Rectal smooth muscle tissue (tissue), 1 donor: ENCODE data around the gene TMEM114.

Experiments
- H3K27ac ChIP-seq: one replicate; pipeline ENCODE4 v1.7.0; 2013; ENCODE audit warnings: low read depth, low read length, inconsistent platforms
- H3K27me3 ChIP-seq: one replicate; pipeline ENCODE4 v1.7.0; 2013; ENCODE audit warnings: low read length; ENCODE audit not compliant: control insufficient read depth, insufficient read depth
- H3K36me3 ChIP-seq: one replicate; pipeline ENCODE4 v1.7.0; 2013; ENCODE audit warnings: low read length; ENCODE audit not compliant: control insufficient read depth, insufficient read depth
- H3K4me1 ChIP-seq: one replicate; pipeline ENCODE4 v1.7.0; 2013; ENCODE audit warnings: low read length; ENCODE audit not compliant: control insufficient read depth, insufficient read depth
- H3K4me3 ChIP-seq: one replicate; pipeline ENCODE4 v1.7.0; 2013; ENCODE audit warnings: low read length
- H3K9ac ChIP-seq: one replicate; pipeline ENCODE4 v1.7.0; 2013; ENCODE audit warnings: low read length

The TMEM114 gene

DNA sequence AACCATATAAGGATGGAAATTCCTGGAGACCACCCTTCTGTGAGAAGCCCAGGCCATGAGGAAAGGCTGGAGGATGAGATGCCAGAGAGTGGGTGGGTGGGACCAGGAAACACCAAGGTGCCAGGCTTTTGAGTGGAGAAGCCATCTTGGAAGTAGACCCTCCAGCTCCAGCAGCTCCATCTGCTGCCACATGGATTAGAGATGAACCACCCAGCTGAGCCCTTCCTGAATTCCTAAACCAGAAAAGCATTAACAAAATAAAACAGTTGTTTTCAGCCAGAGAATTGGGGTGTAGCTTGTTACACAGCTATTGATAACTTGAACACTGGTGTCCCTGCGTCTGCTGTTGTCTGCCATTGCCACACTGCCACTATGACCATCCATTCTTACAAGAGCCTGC is 6.3 kb upstream of the TMEM114 start:
- H3K4me1 ChIP-seq, result no peaks in the 10 kb centered on the region
- H3K9ac ChIP-seq, result no peak overlapping the region

DNA sequence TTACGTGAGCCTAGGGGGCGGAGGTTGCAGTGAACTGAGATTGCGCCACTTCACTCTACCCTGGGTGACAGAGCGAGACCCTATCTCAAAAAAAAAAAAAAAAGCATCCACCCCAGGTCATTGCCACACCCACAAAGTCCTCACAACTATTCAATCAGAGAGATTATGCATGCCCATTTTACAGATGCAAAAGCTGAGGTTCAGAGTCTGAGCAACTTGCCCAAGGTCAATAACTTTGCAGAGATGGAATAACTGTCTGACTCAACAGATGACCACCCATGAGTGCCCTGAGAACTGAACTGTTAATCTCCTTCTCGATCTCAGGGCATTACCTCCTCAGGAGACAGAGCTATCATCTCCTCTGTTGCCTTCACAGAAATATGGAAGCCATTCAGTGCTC is 5.5 kb upstream of the TMEM114 start:
- no peak overlapping the region for H3K4me3 ChIP-seq
- no peaks in the 10 kb centered on the region for H3K4me1 ChIP-seq
- H3K9ac ChIP-seq, result no peak overlapping the region
- no peaks in the 10 kb centered on the region for H3K36me3 ChIP-seq
- H3K27ac ChIP-seq, result no peak overlapping the region
- H3K27me3 ChIP-seq, result no peaks in the 10 kb centered on the region

More for the DNA sequence above, 6.3 kb upstream of the TMEM114 start:
- Histone ChIP-seq H3K4me3 (no peak overlapping the region), H3K27me3 (no peaks in the 10 kb centered on the region), H3K36me3 (no peaks in the 10 kb centered on the region), H3K27ac (no peak overlapping the region)

DNA sequence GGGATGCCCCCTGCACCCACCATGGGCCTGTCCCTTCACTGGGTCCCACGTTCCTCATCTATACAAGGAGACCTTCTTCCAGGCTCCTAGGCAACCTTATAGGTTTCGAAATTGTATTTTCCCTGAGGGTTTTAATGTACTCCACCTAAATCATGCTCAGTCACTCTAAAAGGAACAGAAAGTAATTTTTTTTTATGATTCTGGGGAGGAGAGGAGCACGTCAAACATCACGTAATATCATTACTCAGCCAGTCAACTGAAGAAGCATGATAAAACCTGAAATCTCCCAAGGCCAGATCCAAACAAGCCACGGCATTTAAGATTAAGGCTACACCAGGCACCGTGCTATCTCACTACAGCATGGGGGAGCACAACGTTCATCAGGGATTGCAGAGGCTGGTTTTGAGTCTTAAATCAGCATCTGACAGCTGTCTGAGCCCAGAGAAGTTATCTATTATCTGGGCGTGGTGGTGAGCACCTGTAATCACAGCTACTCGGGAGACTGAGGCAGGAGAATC is 3.9 kb upstream of the TMEM114 start:
- Histone ChIP-seq H3K4me3 (no peak overlapping the region), H3K36me3 (no peaks in the 10 kb centered on the region), H3K27ac (no peak overlapping the region), H3K4me1 (no peaks in the 10 kb centered on the region), H3K27me3 (peaks cover 11% of the 10 kb centered on the region), H3K9ac (no peak overlapping the region)

DNA sequence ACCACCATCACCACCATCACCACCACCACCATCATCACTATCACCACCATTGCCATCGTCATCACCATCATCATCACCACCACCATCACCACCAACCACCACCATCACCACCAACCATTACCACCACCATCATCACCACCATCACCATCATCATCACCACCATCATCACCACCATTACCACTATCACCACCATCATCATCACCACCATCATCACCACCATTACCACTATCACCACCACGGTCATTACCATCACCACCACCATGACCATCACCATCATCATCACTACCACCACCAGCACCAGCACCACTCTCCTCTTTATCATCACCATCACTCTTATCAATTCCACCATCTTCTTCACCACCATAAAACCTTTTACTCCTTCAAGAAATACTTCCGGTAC is 1.1 kb upstream of the TMEM114 start:
- H3K27me3 ChIP-seq, result peaks cover 11% of the 10 kb centered on the region
- no peaks in the 10 kb centered on the region for H3K36me3 ChIP-seq

DNA sequence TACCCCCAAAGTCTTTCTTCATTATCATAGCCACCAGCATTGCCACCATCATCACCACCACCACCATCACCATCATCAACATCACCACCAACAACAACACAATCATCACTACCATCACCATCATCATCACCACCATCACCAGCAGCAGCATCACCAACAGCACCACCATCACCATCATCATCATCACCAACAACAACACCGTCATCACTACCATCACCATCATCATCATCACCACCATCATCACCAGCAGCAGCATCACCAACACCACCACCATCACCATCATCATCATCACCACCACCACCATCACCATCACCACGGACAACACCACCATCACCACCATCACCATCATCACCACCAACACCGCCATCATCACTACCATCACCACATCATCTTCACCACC is 500 bp upstream of the TMEM114 start:
- no peak overlapping the region for H3K4me3 ChIP-seq
- H3K36me3 ChIP-seq, result no peaks in the 10 kb centered on the region
- H3K4me1 ChIP-seq, result no peaks in the 10 kb centered on the region
- H3K27me3 ChIP-seq, result peaks cover 11% of the 10 kb centered on the region
- no peak overlapping the region for H3K9ac ChIP-seq
- H3K27ac ChIP-seq, result no peak overlapping the region

More for the DNA sequence above, 1.1 kb upstream of the TMEM114 start:
- H3K4me3 ChIP-seq, result no peak overlapping the region
- no peak overlapping the region for H3K27ac ChIP-seq
- H3K9ac ChIP-seq, result no peak overlapping the region
- no peaks in the 10 kb centered on the region for H3K4me1 ChIP-seq

DNA sequence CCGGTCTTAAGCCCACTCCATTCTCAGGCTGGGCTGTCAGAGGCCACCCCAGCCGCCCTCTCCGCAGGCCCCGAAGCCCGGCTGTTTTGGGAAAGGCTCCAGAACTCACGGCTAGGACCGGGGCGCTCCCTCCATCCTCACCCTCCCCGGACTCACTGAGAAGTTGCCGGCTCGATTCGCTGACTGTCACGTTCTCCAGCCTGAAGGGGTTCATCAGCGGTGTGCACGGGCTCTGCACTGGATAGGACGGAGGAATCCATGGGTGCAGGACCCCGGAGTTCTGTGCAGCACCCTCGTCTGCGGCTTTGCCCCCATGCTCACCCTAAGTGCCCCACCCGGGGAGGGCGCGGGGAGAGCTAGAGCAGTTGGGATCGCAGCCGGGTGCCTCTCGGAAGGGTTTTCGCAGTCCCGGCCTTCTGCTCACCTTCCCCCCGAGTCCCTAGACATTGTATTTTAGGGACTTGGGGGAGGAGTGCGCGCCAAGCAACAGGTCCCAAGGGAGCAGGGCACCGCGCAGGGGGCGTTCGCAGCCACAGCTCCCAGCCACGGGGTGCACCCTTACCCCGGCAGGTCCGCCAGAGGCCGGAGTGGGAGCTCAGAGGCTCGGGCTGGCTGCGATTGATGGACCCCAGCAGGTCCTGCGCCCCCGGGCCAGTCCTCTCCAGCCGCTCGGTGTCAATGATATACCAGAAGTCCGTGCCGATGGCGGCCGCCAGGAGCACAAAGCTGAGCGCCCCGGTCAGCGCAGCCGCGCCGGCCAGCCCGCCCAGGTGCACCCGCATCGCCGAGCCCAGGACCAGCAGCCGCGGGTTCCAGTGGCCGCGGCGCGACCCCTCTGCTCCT is 1.0 kb downstream of the TMEM114 start:
- Histone ChIP-seq H3K4me3 (no peak overlapping the region), H3K27ac (no peak overlapping the region), H3K9ac (no peak overlapping the region), H3K36me3 (no peaks in the 10 kb centered on the region), H3K27me3 (peaks cover 11% of the 10 kb centered on the region), H3K4me1 (no peaks in the 10 kb centered on the region)

DNA sequence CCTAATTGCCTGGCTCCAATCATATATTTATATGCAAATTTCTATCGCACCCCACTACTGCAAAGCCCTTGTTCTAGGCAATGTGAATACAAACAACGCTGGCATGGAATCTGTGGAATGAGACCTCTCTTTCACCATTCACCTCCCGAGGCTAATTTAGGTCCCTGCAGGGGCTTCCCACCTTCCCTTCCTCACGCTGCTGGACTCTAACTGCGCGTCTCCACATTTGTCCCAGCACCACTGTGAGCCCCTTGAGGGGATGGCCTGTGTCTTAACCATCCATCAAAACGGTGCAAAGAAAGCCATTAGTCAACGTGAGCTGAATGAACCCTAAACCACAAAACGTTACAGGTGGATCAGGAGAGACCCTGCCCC is 1.6 kb downstream of the TMEM114 start:
- Histone ChIP-seq H3K36me3 (no peaks in the 10 kb centered on the region), H3K27me3 (peaks cover 11% of the 10 kb centered on the region), H3K9ac (no peak overlapping the region), H3K27ac (no peak overlapping the region), H3K4me3 (no peak overlapping the region), H3K4me1 (no peaks in the 10 kb centered on the region)

DNA sequence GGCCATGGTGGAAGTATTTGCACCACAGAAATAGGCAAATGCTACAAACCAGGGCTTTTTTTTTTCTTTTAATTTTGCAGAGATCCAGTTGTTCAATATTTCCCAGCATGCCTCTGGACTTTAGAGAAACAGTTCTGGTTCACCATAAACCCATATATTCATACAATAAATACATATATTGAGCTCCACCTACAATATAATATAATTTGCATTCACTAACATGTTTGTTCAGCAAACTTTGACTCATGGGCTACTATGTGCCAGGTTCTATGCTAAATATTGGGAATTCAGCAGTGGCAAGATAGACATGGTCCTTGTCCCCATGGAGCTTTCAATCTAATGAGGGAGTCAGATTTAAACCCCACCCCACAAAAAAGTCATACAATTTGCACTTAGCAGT is 3.2 kb downstream of the TMEM114 start:
- Histone ChIP-seq H3K4me3 (no peak overlapping the region), H3K27me3 (peaks cover 11% of the 10 kb centered on the region), H3K36me3 (no peaks in the 10 kb centered on the region), H3K9ac (no peak overlapping the region), H3K4me1 (no peaks in the 10 kb centered on the region), H3K27ac (no peak overlapping the region)

DNA sequence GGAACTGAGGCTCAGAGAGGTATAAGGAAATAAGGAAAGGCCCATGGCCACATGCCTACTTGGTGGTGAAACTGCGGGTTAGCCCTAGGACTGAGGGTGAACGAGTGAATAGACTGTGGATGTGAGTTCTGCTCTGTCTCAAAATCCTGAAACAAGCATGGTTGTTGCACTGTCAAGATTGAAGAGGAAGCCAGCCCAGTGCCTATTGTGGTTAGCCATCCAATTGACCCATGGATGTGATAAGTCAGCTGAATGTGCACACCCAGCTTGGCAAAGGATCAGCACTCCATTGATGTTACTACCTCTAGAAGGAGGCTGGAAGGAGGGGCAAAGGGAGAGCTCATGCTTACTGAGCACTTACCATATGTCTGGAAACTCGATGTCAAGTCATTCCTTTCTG is 4.5 kb downstream of the TMEM114 start:
- Histone ChIP-seq H3K27ac (no peak overlapping the region), H3K4me1 (no peaks in the 10 kb centered on the region), H3K27me3 (peaks cover 11% of the 10 kb centered on the region), H3K36me3 (no peaks in the 10 kb centered on the region), H3K4me3 (no peak overlapping the region), H3K9ac (no peak overlapping the region)

DNA sequence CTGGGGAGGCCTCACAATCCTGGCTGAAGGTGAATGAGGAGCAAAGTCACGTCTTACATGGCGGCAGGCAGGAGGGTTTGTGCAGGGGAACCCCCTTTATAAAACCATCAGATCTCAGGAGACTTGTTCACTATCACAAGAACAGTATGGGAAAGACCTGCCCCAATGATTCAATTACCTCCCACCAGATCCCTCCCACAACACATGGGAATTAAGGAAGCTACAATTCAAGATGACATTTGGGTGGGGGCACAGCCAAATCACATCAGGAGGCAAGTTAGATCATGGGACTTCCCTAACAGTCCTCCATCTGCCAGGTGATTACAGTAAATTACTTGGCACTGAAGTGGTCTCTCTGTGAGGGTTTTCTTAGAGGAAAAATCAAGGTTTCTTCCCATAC is 5.3 kb downstream of the TMEM114 start:
- H3K9ac ChIP-seq, result no peak overlapping the region
- no peak overlapping the region for H3K27ac ChIP-seq
- H3K4me1 ChIP-seq, result no peaks in the 10 kb centered on the region
- peaks cover 6% of the 10 kb centered on the region for H3K27me3 ChIP-seq
- H3K4me3 ChIP-seq, result no peak overlapping the region
- H3K36me3 ChIP-seq, result no peaks in the 10 kb centered on the region

DNA sequence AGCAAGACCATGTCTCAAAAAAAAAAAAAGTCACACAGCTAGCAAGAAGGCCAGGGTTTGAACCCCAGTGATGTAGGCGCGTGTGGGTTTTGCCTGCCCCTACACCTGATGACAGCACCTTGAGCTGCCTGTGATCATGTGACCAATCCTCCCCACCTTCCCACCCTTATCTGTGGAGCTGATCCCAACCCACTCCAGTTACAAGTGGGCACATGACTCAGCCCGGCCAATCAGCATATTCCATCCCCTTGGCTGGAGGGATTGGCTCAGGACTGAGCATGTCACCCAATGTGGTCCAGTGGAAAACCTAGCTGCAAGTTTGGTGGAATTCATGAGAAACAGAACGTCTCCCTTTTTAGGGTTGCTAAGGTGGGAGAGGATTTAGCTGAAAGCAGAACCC is 6.6 kb downstream of the TMEM114 start:
- Histone ChIP-seq H3K36me3 (no peaks in the 10 kb centered on the region), H3K9ac (no peak overlapping the region), H3K27me3 (no peaks in the 10 kb centered on the region), H3K4me1 (no peaks in the 10 kb centered on the region), H3K4me3 (no peak overlapping the region), H3K27ac (no peak overlapping the region)

DNA sequence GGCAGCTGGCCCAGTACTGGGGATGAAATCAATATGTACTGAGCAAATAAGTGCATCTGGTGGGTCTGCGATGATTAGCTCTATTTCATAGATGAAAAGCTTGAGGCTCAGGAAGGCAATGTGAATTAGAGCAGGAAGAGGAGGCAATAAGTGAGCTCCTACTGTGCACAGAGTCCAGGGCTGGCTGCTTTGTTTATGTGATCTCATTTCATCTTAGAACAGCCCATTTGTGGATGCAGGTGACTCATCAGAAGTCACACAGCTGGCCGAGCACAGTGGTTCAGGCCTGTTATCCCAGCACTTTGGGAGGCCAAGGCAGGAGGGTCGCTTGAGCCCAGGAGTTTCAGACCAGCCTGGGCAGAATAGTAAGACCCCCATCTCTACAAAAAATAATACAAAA is 7.1 kb downstream of the TMEM114 start:
- no peak overlapping the region for H3K27ac ChIP-seq
- no peaks in the 10 kb centered on the region for H3K27me3 ChIP-seq
- H3K4me3 ChIP-seq, result no peak overlapping the region
- H3K4me1 ChIP-seq, result no peaks in the 10 kb centered on the region
- H3K9ac ChIP-seq, result no peak overlapping the region
- H3K36me3 ChIP-seq, result no peaks in the 10 kb centered on the region
